ENCODE measurements around the gene LDHB. TPM values are rescaled to one million over a fixed set of nuclear protein-coding genes. Genes with fewer than 3 reads are reported as not detected.

LDHB gene
- total RNA-seq = 100 to 1,000 TPM; 482 to 965 (median 598) TPM

- no peak for TF ChIP-seq CTCF (IDR thresholded peaks at IDR 0.05; ENCODE audit: low read depth)
Observed at GRCh38 chr12:21657326-21658077, at the start of gene LDHB. LDHB (minus strand) TSS chr12:21657842; CDS start chr12:21654671, 3,171 bp downstream.

- no peak for TF ChIP-seq CTCF (IDR thresholded peaks at IDR 0.05; ENCODE audit: low read depth)
Observed at GRCh38 chr12:21704847-21705246, 47.2 kb upstream of the LDHB start.

GRCh38 chr12:21699851-21700250, 42.2 kb upstream of the LDHB start:
- TF ChIP-seq CTCF (IDR thresholded peaks at IDR 0.05; ENCODE audit: low read depth) = no peak

GRCh38 chr12:21697904-21698630, 40.4 kb upstream of the LDHB start:
- TF ChIP-seq CTCF (IDR thresholded peaks at IDR 0.05; ENCODE audit: low read depth) = no peak

GRCh38 chr12:21696625-21697024, 39.0 kb upstream of the LDHB start:
- no peak for TF ChIP-seq CTCF (IDR thresholded peaks at IDR 0.05; ENCODE audit: low read depth)

- TF ChIP-seq CTCF (IDR thresholded peaks at IDR 0.05; ENCODE audit: low read depth) = no peak
Observed at GRCh38 chr12:21695986-21696385, 38.3 kb upstream of the LDHB start.

GRCh38 chr12:21694660-21695059, 37.0 kb upstream of the LDHB start:
- no peak for TF ChIP-seq CTCF (IDR thresholded peaks at IDR 0.05; ENCODE audit: low read depth)

Data from subcutaneous adipose tissue (tissue), 4 donors.